Peyer's patch (tissue), 4 donors: ENCODE data around the gene RIC3.

Experiments used
- CTCF ChIP-seq, 6 experiments: fragments of 450-650 bp in 4 of 6; fragments of 200-600 bp in 2 of 6; sonication (generic) in 1 of 6; IDR thresholded peaks; one replicate each; pipeline ENCODE4 v1.5.1; 2017 to 2019; ENCODE audit warnings: antibody characterized with exemption in 6 of 6, mild to moderate bottlenecking in 3 of 6, moderate library complexity in 1 of 6
- POLR2A ChIP-seq, 2 donors: fragments of 450-650 bp; IDR thresholded peaks; one replicate each; pipeline ENCODE4 v1.5.1; 2017; ENCODE audit warnings: antibody characterized with exemption in 2 of 2, mild to moderate bottlenecking in 2 of 2, moderate library complexity in 2 of 2

GRCh38 chr11:8194956-8195355 lies 26.1 kb upstream of the RIC3 start:
- no peak for TF ChIP-seq POLR2A (IDR thresholded peaks at IDR 0.05)
- TF ChIP-seq CTCF (IDR thresholded peaks at IDR 0.05): no peak
